ENCODE measurements around the gene KLHL2.
"Not testable (repeated sequence)": the region's sequence is repeated elsewhere in the genome, so short reads cannot be mapped to it uniquely, and the experiment has no call there.

- not testable (repeated sequence) for TF ChIP-seq FOXA1 (IDR thresholded peaks at IDR 0.05); TARDBP (IDR thresholded peaks at IDR 0.05); SUZ12 (IDR thresholded peaks at IDR 0.05); SP1 (IDR thresholded peaks at IDR 0.05); FOXK2 (IDR thresholded peaks at IDR 0.05); ZNF384 (IDR thresholded peaks at IDR 0.05); LEF1 (IDR thresholded peaks at IDR 0.05; ENCODE audit: borderline replicate concordance)
- TF ChIP-seq, protein P1, sequence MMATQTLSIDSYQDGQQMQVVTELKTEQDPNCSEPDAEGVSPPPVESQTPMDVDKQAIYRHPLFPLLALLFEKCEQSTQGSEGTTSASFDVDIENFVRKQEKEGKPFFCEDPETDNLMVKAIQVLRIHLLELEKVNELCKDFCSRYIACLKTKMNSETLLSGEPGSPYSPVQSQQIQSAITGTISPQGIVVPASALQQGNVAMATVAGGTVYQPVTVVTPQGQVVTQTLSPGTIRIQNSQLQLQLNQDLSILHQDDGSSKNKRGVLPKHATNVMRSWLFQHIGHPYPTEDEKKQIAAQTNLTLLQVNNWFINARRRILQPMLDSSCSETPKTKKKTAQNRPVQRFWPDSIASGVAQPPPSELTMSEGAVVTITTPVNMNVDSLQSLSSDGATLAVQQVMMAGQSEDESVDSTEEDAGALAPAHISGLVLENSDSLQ (IDR thresholded peaks at IDR 0.05): not testable (repeated sequence)
Observed at GRCh38 chr4:165236852-165237251, 29.5 kb downstream of the KLHL2 start.

Data from HEK293T (cell line).